Upper lobe of right lung (tissue), 1 donor: ENCODE results near the gene TRPM5. TPM values are rescaled to one million over a fixed set of nuclear protein-coding genes. Genes with fewer than 3 reads are reported as not detected.
A peak's percentile ranks its signal among the peaks of the same experiment; 100 is the strongest.

Source experiments
- ATAC-seq: fragments of 200-7000 bp; cut with Tn5 transposase; one replicate; pipeline ENCODE4 v1.9.1; 2020; ENCODE audit warnings: mild to moderate bottlenecking, moderate library complexity
- DNase-seq: peaks from one replicate; pipeline ENCODE4 v3.0.0-alpha.2; 2020
- H3K27ac ChIP-seq: fragments of 200-600 bp; one replicate; pipeline ENCODE4 v1.8.0; 2022
- H3K27me3 ChIP-seq: fragments of 200-600 bp; one replicate; pipeline ENCODE4 v1.8.0; 2022; ENCODE audit warnings: mild to moderate bottlenecking
- H3K36me3 ChIP-seq: fragments of 200-600 bp; one replicate; pipeline ENCODE4 v1.8.0; 2022
- H3K4me1 ChIP-seq: fragments of 200-600 bp; one replicate; pipeline ENCODE4 v1.8.0; 2022
- H3K4me3 ChIP-seq: fragments of 200-600 bp; one replicate; pipeline ENCODE4 v1.8.0; 2022; ENCODE audit warnings: mild to moderate bottlenecking
- H3K9me3 ChIP-seq: fragments of 200-600 bp; one replicate; pipeline ENCODE4 v1.8.0; 2022
- intact Hi-C: fragments of 100-400 bp; cut with DNase I; formaldehyde crosslinking; loops from one replicate; pipeline ENCODE4 v1.11.0; 2022
- total RNA-seq: library from RNA; stranded (reverse); fragmentation: NEBNext Ultra II Directional; extraction: Animal tissue kit (Norgen Biotek cat#: 25700); gene quantifications from one replicate; pipeline ENCODE4 v1.2.1, GENCODE V29; 2021
- TF ChIP-seq, protein P1 (sequence below): fragments of 200-600 bp; IDR thresholded peaks from one replicate; pipeline ENCODE4 v1.8.0; 2022; ENCODE audit warnings: antibody characterized with exemption
- donor health status: DM: no; HTN: yes; CAD: no; lungs with severe emphysema.

TRPM5 gene
- total RNA-seq, 1 donor from 2014 or later, result not detected

DNA sequence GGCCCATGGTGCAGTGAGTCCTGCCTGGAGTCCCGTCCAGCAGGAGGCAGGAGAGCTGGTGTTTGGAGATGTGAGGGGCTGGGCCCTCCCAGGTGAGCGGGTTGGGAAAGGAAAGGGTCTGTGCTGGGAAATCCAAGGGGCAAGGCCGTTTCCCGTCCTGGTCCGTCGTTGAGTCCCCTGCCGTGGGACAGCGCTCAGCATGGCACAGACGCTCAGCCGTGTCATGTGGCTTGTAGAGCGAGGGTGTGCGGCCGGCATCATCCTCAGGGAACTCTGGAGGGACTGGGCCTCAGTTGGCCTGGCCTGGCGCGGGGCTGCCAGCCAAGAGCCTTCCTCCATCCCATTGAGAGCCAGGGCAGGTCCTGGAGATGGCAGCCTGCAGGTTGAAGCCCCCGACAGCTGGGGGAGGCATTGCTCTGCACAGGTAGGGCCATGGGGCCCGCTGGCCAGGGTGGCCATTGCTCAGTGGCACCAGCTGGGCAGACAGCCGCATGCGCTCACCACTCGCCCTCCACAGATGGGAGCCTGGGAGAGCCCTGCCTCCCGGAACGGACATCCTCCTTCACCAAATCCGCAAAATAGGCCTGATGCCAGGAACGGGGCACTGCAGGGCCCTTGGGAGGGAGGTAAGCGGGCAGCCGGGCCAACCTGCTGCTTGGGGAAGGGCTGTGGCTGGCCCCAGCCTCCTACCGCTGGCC is 29.2 kb upstream of the TRPM5 start:
- Histone ChIP-seq H3K27me3 (no peaks in the 10 kb centered on the region), H3K27ac (no peak overlapping the region), H3K36me3 (no peaks in the 10 kb centered on the region), H3K4me3 (no peak overlapping the region), H3K4me1 (peaks cover 5% of the 10 kb centered on the region), H3K9me3 (no peaks in the 10 kb centered on the region)
- TF ChIP-seq, protein P1, sequence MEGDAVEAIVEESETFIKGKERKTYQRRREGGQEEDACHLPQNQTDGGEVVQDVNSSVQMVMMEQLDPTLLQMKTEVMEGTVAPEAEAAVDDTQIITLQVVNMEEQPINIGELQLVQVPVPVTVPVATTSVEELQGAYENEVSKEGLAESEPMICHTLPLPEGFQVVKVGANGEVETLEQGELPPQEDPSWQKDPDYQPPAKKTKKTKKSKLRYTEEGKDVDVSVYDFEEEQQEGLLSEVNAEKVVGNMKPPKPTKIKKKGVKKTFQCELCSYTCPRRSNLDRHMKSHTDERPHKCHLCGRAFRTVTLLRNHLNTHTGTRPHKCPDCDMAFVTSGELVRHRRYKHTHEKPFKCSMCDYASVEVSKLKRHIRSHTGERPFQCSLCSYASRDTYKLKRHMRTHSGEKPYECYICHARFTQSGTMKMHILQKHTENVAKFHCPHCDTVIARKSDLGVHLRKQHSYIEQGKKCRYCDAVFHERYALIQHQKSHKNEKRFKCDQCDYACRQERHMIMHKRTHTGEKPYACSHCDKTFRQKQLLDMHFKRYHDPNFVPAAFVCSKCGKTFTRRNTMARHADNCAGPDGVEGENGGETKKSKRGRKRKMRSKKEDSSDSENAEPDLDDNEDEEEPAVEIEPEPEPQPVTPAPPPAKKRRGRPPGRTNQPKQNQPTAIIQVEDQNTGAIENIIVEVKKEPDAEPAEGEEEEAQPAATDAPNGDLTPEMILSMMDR, result no peak
- peak; percentile 55 for DNase-seq
- ATAC-seq, result peak; percentile 5
- intact Hi-C loops, result no loop called here

DNA sequence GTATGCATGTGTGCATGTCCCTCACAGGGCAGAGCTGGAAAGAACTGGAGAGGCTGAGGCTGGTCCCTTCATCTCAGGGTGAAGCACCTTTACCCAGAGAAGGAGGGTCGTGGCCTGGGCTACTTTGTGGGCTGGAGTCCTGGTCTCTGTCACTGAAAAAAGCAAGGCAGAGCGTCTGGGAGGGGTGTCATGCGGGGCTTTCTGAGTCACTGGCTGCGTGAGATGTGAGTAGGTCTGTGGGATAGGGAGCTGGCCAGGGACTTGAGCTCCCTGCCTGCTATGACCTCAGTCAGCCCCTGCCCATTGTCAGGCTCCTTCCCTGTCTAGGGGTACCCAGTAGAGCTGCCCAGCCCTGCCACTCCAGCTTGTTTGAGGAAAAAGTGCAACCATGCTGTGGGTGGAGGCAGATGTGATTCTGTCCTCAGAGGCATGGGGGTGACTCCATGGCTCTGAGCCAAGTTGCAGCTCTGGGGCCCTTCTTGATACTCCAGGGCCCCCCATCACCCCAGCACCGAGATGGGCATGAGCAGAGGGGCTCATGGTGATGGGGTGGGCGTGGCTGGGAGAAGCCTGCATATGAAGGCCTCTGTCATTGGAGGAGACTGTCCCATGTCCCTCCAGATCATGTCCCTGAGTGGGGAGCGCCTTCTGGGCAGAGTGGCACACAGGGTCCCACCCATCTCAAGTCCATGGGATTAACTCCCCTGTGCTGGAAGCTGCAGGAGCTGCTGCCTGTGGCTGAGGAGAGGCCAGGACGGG is 28.3 kb upstream of the TRPM5 start:
- peaks cover 5% of the 10 kb centered on the region for H3K4me1 ChIP-seq
- H3K36me3 ChIP-seq, result no peaks in the 10 kb centered on the region
- intact Hi-C loops, result no loop called here
- TF ChIP-seq, protein P1, result no peak
- no peak overlapping the region for H3K27ac ChIP-seq
- no peaks in the 10 kb centered on the region for H3K27me3 ChIP-seq
- no peaks in the 10 kb centered on the region for H3K9me3 ChIP-seq
- no peak overlapping the region for H3K4me3 ChIP-seq
- ATAC-seq (no peak), DNase-seq (peak; percentile 40)

DNA sequence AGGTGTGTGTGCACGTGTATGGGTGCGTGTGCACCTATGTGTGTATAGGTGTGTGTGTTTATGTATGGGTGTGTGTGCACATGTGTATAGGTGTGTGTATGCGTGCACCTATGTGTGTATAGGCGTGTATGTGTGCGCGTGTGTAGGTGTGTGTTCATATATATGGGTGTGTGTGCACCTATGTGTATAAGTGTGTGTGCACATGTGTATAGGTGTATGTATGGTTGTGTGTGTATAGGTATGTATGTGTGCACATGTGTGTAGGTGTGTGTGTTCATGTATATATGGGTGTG is 27.4 kb upstream of the TRPM5 start:
- Histone ChIP-seq H3K4me3 (no peak overlapping the region), H3K4me1 (peaks cover 5% of the 10 kb centered on the region), H3K27me3 (no peaks in the 10 kb centered on the region), H3K27ac (no peak overlapping the region), H3K9me3 (no peaks in the 10 kb centered on the region), H3K36me3 (no peaks in the 10 kb centered on the region)
- ATAC-seq (no peak), DNase-seq (no peak)
- TF ChIP-seq, protein P1, result no peak
- intact Hi-C loops, result no loop called here

DNA sequence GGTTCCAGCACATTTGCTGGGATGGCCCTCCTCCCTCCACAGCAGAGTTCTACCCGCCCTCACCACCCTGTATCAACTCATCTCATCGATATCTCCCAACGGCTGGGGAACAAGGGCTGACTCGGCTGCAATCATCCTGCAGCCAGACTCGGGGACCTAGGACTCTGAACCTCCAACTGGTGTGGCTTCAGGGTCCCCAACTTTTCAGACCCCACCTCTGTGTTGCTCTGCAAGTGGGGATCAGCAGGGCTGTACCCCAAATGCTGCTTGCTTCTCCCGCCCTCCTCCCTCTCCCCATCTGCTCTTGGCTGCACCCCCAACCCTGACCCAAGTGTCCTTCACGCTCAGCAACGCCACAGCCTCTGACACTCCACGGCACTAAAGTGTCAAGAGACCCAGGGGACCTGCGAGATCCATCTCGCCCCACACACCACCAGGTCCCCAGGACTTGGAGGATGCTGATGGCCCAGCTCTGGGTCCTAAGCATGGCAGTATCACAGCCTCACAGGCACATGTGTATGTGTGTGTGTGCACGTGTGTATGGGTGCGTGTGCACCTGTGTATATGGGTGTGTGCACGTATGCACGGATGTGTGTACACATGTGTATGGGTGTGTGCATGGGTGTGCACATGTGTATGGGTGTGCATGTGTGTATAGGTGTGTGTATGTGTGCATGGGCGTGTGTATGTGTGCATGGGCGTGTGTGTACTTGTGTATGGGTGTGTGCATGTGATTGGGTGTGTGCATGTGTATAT is 26.9 kb upstream of the TRPM5 start:
- ATAC-seq (no peak), DNase-seq (peak; percentile 23)
- H3K4me3 ChIP-seq, result no peak overlapping the region
- TF ChIP-seq, protein P1, result no peak
- H3K36me3 ChIP-seq, result no peaks in the 10 kb centered on the region
- no peaks in the 10 kb centered on the region for H3K9me3 ChIP-seq
- H3K27ac ChIP-seq, result no peak overlapping the region
- H3K27me3 ChIP-seq, result no peaks in the 10 kb centered on the region
- peaks cover 4% of the 10 kb centered on the region for H3K4me1 ChIP-seq
- intact Hi-C loops, result no loop called here

DNA sequence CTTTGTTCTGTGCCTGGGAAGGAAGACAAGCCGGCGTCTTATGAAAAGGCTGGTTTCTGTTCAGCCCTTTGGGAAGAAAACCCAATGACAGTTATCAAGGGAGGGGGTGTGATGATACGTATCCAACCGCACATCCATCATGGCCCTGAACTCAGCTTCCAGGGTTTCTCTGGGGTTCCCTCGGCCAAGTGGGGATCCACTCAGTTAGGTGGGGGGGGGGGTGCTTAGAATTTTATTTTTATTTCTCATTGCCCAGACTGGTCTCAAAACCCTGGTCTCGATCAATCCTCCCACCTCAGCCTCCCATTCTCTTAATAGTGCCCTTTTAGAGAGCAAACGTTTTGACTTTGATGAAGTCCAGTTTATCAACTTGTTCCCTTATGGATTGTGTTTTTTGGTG is 26.2 kb upstream of the TRPM5 start:
- no peaks in the 10 kb centered on the region for H3K36me3 ChIP-seq
- intact Hi-C loops, result no loop called here
- H3K9me3 ChIP-seq, result no peaks in the 10 kb centered on the region
- H3K27ac ChIP-seq, result no peak overlapping the region
- DNase-seq (no peak), ATAC-seq (no peak)
- H3K4me1 ChIP-seq, result no peaks in the 10 kb centered on the region
- H3K4me3 ChIP-seq, result no peak overlapping the region
- no peaks in the 10 kb centered on the region for H3K27me3 ChIP-seq
- TF ChIP-seq, protein P1, result no peak
